BE2C (cell line): ENCODE data around the gene GPRIN1.
"Not testable (repeated sequence)": the region's sequence is repeated elsewhere in the genome, so short reads cannot be mapped to it uniquely, and the experiment has no call there.

Experiments
- DNase-seq: peaks from one replicate; pipeline ENCODE4 v3.0.0-alpha.2; 2020
- H3K27me3 ChIP-seq: fragments of 250-450 bp; sonication (Bioruptor Pico); 2 replicates; pipeline ENCODE4 v1.5.1; 2020; ENCODE audit warnings: mild to moderate bottlenecking
- H3K36me3 ChIP-seq: fragments of 250-450 bp; sonication (Bioruptor Pico); 2 replicates; pipeline ENCODE4 v1.5.1; 2020; ENCODE audit warnings: mild to moderate bottlenecking
- H3K4me1 ChIP-seq: fragments of 250-450 bp; sonication (Bioruptor Pico); 2 replicates; pipeline ENCODE4 v1.5.1; 2020
- H3K4me3 ChIP-seq: 2 replicates; pipeline ENCODE4 v1.5.1; 2011; ENCODE audit warnings: low read depth, low read length
- H3K9me3 ChIP-seq: fragments of 250-450 bp; sonication (Bioruptor Pico); 2 replicates; pipeline ENCODE4 v1.5.1; 2020
- CTCF ChIP-seq: IDR thresholded peaks from 2 replicates; pipeline ENCODE4 v1.5.1; 2012; ENCODE audit warnings: mild to moderate bottlenecking, low read depth, low read length

Gene GPRIN1

GRCh38 chr5:176561259-176561658 is 48.7 kb downstream of the GPRIN1 start:
- Histone ChIP-seq H3K4me3 (no peak overlapping the region), H3K4me1 (peaks cover 5% of the 10 kb centered on the region; the same call in 1 of the 2 replicates), H3K9me3 (no peaks in the 10 kb centered on the region), H3K36me3 (no peaks in the 10 kb centered on the region), H3K27me3 (no peaks in the 10 kb centered on the region)
- no peak for DNase-seq
- TF ChIP-seq CTCF, result no peak

- no peak for TF ChIP-seq CTCF
- DNase-seq, result no peak
Measured at GRCh38 chr5:176560364-176560763, 49.6 kb downstream of the GPRIN1 start.

GRCh38 chr5:176559683-176560082 is 50.3 kb downstream of the GPRIN1 start:
- DNase-seq, result no peak
- H3K4me1 ChIP-seq, result peaks cover 5% of the 10 kb centered on the region; the same call in 1 of the 2 replicates
- no peaks in the 10 kb centered on the region for H3K9me3 ChIP-seq
- H3K4me3 ChIP-seq, result no peak overlapping the region
- H3K27me3 ChIP-seq, result no peaks in the 10 kb centered on the region
- H3K36me3 ChIP-seq, result no peaks in the 10 kb centered on the region
- TF ChIP-seq CTCF, result no peak; the same call in 1 of the 2 replicates

More at GRCh38 chr5:176560364-176560763, 49.6 kb downstream of the GPRIN1 start:
- no peaks in the 10 kb centered on the region for H3K27me3 ChIP-seq
- no peak overlapping the region for H3K4me3 ChIP-seq
- H3K4me1 ChIP-seq, result peaks cover 5% of the 10 kb centered on the region; the same call in 1 of the 2 replicates
- no peaks in the 10 kb centered on the region for H3K36me3 ChIP-seq
- no peaks in the 10 kb centered on the region for H3K9me3 ChIP-seq

- H3K27me3 ChIP-seq, result no peaks in the 10 kb centered on the region
- DNase-seq, result no peak
- no peak for TF ChIP-seq CTCF
- no peak overlapping the region for H3K4me3 ChIP-seq
- no peaks in the 10 kb centered on the region for H3K9me3 ChIP-seq
- H3K4me1 ChIP-seq, result peaks cover 5% of the 10 kb centered on the region
- H3K36me3 ChIP-seq, result no peaks in the 10 kb centered on the region
Measured at GRCh38 chr5:176557846-176558245, 52.1 kb downstream of the GPRIN1 start.

GRCh38 chr5:176553260-176554085 is 56.5 kb downstream of the GPRIN1 start:
- Histone ChIP-seq H3K36me3 (no peaks in the 10 kb centered on the region), H3K27me3 (no peaks in the 10 kb centered on the region), H3K4me1 (no peaks in the 10 kb centered on the region; the same call in 1 of the 2 replicates), H3K4me3 (no peak overlapping the region), H3K9me3 (no peaks in the 10 kb centered on the region)
- no peak for DNase-seq
- TF ChIP-seq CTCF, result no peak

- no peaks in the 10 kb centered on the region for H3K27me3 ChIP-seq
- H3K9me3 ChIP-seq, result no peaks in the 10 kb centered on the region
- no peak overlapping the region for H3K4me3 ChIP-seq
- no peak for TF ChIP-seq CTCF
- H3K4me1 ChIP-seq, result no peaks in the 10 kb centered on the region; the same call in 1 of the 2 replicates
- H3K36me3 ChIP-seq, result no peaks in the 10 kb centered on the region
- no peak for DNase-seq
Measured at GRCh38 chr5:176552332-176552869, 57.6 kb downstream of the GPRIN1 start.

GRCh38 chr5:176550937-176551336 is 59.0 kb downstream of the GPRIN1 start:
- H3K36me3 ChIP-seq, H3K27me3 ChIP-seq, H3K4me3 ChIP-seq: not testable (repeated sequence)

More at GRCh38 chr5:176550937-176551336, 59.0 kb downstream of the GPRIN1 start:
- H3K9me3 ChIP-seq, DNase-seq, H3K4me1 ChIP-seq: not testable (repeated sequence)
